GM12878 (cell line): ENCODE measurements around the gene CBFA2T3. TPM values are rescaled to one million over a fixed set of nuclear protein-coding genes. Genes with fewer than 3 reads are reported as not detected.

ENCODE experiments used
- ATAC-seq: fragments of 200-7000 bp; cut with Tn5 transposase; 3 replicates; pipeline ENCODE4 v1.9.1; 2020; ENCODE audit warnings: mild to moderate bottlenecking, moderate library complexity
- BruUV-seq: library from RNA; stranded (reverse); fragments of 400-500 nt; replicated peaks from 2 replicates; lab custom pipeline; 2021; lab: Mats Ljungman, UMichigan
- CTCF ChIA-PET: fragments of 300-600 bp; sonication (Branson Sonifier 250); formaldehyde crosslinking; extraction: SDS; loops from one replicate; lab custom pipeline; 2021; ENCODE audit warnings: inconsistent platforms; lab: Yijun Ruan, JAX
- POLR2A ChIA-PET: fragments of 350-600 bp; formaldehyde crosslinking; extraction: SDS; loops from one replicate; lab custom pipeline; 2021; ENCODE audit warnings: inconsistent platforms; lab: Charles Lee
- RAD21 ChIA-PET: fragments of 300-600 bp; sonication (Branson Sonifier 250); formaldehyde crosslinking; loops from one replicate; lab custom pipeline; 2023; ENCODE audit warnings: antibody characterized with exemption; ENCODE audit not compliant: unreplicated experiment; lab: Charles Lee
- SMC1A ChIA-PET: fragments of 300-600 bp; sonication (Branson Sonifier 250); formaldehyde crosslinking; loops from one replicate; lab custom pipeline; 2023; ENCODE audit not compliant: unreplicated experiment, uncharacterized antibody; lab: Charles Lee
- DNase-seq: peaks from one replicate; pipeline ENCODE4 v3.0.0-alpha.2; 2011; ENCODE audit warnings: low read depth, low spot score
- FAIRE-seq: peaks from 3 replicates; lab custom pipeline; 2011; peaks lifted over from hg19 to GRCh38; lab: Jason Lieb, UNC
- H2AFZ ChIP-seq: 2 replicates; pipeline ENCODE4 v1.6.0; 2011; ENCODE audit warnings: low read depth, low read length, control low read depth; ENCODE audit not compliant: control insufficient read depth
- H3K27ac ChIP-seq: 2 replicates; pipeline ENCODE4 v1.5.1; 2011; ENCODE audit warnings: control low read depth; ENCODE audit not compliant: control insufficient read depth, insufficient read depth
- H3K27me3 ChIP-seq, 2 experiments: replicated peaks in 1 of 2; 2 replicates each; pipeline versions ENCODE4 v1.6.0 to v1.6.1; 2011; ENCODE audit warnings: low read length in 1 of 2; ENCODE audit not compliant: control insufficient read depth in 2 of 2, insufficient read depth in 2 of 2
- H3K36me3 ChIP-seq, 2 experiments: 2 replicates each; pipeline ENCODE4 v1.5.1; 2011; ENCODE audit warnings: low read length in 1 of 2; ENCODE audit not compliant: control insufficient read depth in 2 of 2, insufficient read depth in 2 of 2
- H3K4me1 ChIP-seq: 2 replicates; pipeline ENCODE4 v1.6.1; 2011; ENCODE audit warnings: mild to moderate bottlenecking, low read length, moderate library complexity, mixed read lengths; ENCODE audit not compliant: control insufficient read depth, insufficient read depth
- H3K4me2 ChIP-seq: 2 replicates; pipeline ENCODE4 v1.6.0; 2011; ENCODE audit warnings: control low read depth; ENCODE audit not compliant: control insufficient read depth, insufficient read depth
- H3K4me3 ChIP-seq: fragments of 200-600 bp; sonication (generic); 2 replicates; pipeline ENCODE4 v1.5.1; 2016
- H3K79me2 ChIP-seq: 2 replicates; pipeline ENCODE4 v1.6.0; 2011; ENCODE audit warnings: low read length; ENCODE audit not compliant: control insufficient read depth, insufficient read depth
- H3K9ac ChIP-seq: 2 replicates; pipeline ENCODE4 v1.8.0; 2011; ENCODE audit warnings: low read length, control low read depth, mixed read lengths; ENCODE audit not compliant: control insufficient read depth, insufficient read depth
- H3K9me3 ChIP-seq: replicated peaks from 3 replicates; pipeline ENCODE4 v1.5.1; 2011; ENCODE audit warnings: mild to moderate bottlenecking, low read length; ENCODE audit not compliant: control insufficient read depth, insufficient read depth
- H4K20me1 ChIP-seq: 2 replicates; pipeline ENCODE4 v1.6.0; 2011; ENCODE audit not compliant: control insufficient read depth, insufficient read depth
- EGR1 ChIP-seq, 2 experiments: IDR thresholded peaks; 1 replicate in 1 of 2; 2 replicates in 1 of 2; pipeline ENCODE4 v1.6.1; 2011 to 2012; ENCODE audit warnings: low read depth in 2 of 2, low read length in 2 of 2, borderline replicate concordance in 1 of 2, mild to moderate bottlenecking in 1 of 2, moderate library complexity in 1 of 2
- TCF3 ChIP-seq: IDR thresholded peaks from 2 replicates; pipeline ENCODE4 v1.6.1; 2012; ENCODE audit warnings: low read depth, mild to moderate bottlenecking, low read length, borderline replicate concordance; ENCODE audit not compliant: insufficient read depth
- WGBS: methylation state at CpG from one replicate; pipeline ENCODE4 v1.1.6; 2016; ENCODE audit warnings: low lambda C conversion rate; ENCODE audit not compliant: insufficient replicate concordance, insufficient coverage; ENCODE audit errors: missing lambda C conversion rate; 5-methylcytosine and 5-hydroxymethylcytosine counted together
- in situ Hi-C: fragments of 300-500 bp; cut with MboI; formaldehyde crosslinking; loops from 9 replicates; pipeline ENCODE4 v1.14.3; 2018; ENCODE audit warnings: mixed read lengths
- intact Hi-C: fragments of 100-400 bp; cut with micrococcal nuclease; formaldehyde crosslinking; loops from one replicate; pipeline ENCODE4 v1.14.2; 2022; ENCODE audit not compliant: unreplicated experiment
- polyA plus RNA-seq, 11 experiments: library from polyadenylated mRNA; depleted of rRNA in 4 of 11; unstranded in 6 of 11; stranded (reverse) in 5 of 11; fragments of >200 nt; fragmentation: Nextera tagmentation in 4 of 11; fragmentation: Illumina TruSeq in 1 of 11; extraction: Ambion mirVana in 4 of 11; extraction: Trizol in 1 of 11; gene quantifications; 1 replicate in 1 of 11; 2 replicates in 10 of 11; pipeline versions ENCODE4 v1.2.1 to v1.2.3, GENCODE V29; 2011 to 2016; ENCODE audit warnings: inconsistent platforms in 2 of 11, missing spikeins in 2 of 11, low read depth in 1 of 11
- total RNA-seq, 4 experiments: library from RNA; depleted of rRNA in 3 of 4; stranded (reverse); fragments of >200 nt in 3 of 4; fragmentation: Illumina TruSeq in 1 of 4; extraction: Trizol in 1 of 4; gene quantifications; 2 replicates each; pipeline versions ENCODE4 v1.2.1 to v1.2.3, GENCODE V29; 2013 to 2021
- TF ChIP-seq, protein P1 (sequence below): fragments of 450-650 bp; IDR thresholded peaks from 2 replicates; pipeline ENCODE4 v1.6.1; 2016; ENCODE audit warnings: mild to moderate bottlenecking, moderate library complexity, borderline replicate concordance
- TF ChIP-seq, protein P2 (sequence below): IDR thresholded peaks from 2 replicates; pipeline ENCODE4 v1.6.1; 2011; ENCODE audit warnings: low read depth, mild to moderate bottlenecking, low read length, moderate library complexity, borderline replicate concordance; ENCODE audit errors: extremely low read depth

The CBFA2T3 gene
- total and polyA plus RNA-seq, 10 of the 15 experiments (the other 5 are each of a cell fraction or from before 2014, with no cell fraction given), result 0.69 to 42.6 (median 4.5) TPM

DNA sequence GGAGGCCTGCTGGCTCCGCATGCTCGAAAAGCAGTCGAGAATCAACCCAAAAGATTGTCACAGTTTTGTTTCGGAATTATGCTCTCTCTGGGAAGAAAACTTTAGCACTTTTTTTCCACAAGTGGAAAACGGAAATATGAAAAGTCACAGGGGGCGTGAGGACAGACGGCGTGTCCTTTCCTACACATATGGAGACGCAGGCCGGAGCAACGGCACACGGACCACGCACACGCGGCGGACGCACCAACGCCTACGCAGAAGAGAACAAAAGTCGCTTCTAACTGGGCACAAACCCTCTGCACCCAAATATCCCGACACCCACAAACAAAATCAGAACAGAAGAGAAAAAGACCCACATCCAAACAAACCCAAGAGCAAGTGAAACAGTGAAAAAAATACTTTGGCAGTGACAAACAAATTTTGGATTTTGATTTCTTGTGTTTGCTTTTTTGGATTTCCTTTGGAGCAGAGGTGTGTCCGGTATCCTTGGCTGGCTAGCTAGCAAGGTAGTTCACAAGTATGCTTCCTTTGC lies 101.2 kb downstream of the CBFA2T3 start (continued):
- TF ChIP-seq, protein P1, sequence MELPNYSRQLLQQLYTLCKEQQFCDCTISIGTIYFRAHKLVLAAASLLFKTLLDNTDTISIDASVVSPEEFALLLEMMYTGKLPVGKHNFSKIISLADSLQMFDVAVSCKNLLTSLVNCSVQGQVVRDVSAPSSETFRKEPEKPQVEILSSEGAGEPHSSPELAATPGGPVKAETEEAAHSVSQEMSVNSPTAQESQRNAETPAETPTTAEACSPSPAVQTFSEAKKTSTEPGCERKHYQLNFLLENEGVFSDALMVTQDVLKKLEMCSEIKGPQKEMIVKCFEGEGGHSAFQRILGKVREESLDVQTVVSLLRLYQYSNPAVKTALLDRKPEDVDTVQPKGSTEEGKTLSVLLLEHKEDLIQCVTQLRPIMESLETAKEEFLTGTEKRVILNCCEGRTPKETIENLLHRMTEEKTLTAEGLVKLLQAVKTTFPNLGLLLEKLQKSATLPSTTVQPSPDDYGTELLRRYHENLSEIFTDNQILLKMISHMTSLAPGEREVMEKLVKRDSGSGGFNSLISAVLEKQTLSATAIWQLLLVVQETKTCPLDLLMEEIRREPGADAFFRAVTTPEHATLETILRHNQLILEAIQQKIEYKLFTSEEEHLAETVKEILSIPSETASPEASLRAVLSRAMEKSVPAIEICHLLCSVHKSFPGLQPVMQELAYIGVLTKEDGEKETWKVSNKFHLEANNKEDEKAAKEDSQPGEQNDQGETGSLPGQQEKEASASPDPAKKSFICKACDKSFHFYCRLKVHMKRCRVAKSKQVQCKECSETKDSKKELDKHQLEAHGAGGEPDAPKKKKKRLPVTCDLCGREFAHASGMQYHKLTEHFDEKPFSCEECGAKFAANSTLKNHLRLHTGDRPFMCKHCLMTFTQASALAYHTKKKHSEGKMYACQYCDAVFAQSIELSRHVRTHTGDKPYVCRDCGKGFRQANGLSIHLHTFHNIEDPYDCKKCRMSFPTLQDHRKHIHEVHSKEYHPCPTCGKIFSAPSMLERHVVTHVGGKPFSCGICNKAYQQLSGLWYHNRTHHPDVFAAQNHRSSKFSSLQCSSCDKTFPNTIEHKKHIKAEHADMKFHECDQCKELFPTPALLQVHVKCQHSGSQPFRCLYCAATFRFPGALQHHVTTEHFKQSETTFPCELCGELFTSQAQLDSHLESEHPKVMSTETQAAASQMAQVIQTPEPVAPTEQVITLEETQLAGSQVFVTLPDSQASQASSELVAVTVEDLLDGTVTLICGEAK, result no peak

DNA sequence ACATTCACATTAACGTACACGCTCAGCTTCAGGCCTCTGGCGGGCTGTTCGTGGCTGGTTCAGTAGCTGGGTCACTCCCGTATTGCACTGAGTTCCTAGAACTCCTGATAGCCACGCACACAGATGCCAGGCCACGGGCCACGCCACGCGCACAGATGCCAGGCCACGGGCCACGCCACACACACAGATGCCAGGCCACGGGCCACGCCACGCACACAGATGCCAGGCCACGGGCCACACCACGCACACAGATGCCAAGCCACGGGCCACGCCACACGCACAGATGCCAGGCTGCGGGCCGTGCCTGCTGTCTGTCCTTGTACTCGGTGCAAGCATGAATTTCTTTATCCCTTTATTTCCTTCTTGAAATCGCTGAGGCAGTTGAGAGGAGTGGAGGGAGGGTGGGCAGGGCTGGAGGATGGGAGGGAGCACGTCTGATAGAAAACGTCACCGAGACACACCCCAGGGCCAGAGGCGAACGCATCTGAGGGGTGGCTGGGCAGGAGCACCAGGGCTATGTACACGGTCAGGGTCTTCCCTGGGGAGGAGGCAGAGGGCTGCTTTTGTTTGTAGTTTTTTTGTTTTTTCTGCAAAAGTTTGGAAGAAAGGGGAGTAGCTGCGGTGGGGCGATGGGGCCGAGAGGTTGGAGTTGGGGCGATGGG lies 101.9 kb downstream of the CBFA2T3 start:
- ChIA-PET RAD21 (no interaction called here), SMC1A (no interaction called here)
- intact Hi-C loops, result no loop called here
- no peaks in the 10 kb centered on the region for H3K9me3 ChIP-seq
- TF ChIP-seq, protein P2, sequence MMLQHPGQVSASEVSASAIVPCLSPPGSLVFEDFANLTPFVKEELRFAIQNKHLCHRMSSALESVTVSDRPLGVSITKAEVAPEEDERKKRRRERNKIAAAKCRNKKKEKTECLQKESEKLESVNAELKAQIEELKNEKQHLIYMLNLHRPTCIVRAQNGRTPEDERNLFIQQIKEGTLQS, result no peak
- peak in 1 of 2 experiments; percentile 73; a peak in 2 of 3 replicates for TF ChIP-seq EGR1 (IDR thresholded peaks at IDR 0.05; ENCODE audit: borderline replicate concordance in 1 of 2, low read depth in 2 of 2, low read length in 2 of 2)
- 0 out of 2 replicates have a peak, but pooled peaks have one; percentile 38 for TF ChIP-seq TCF3
- TF ChIP-seq, all 136 proteins: peak for 2
- peaks cover 4 to 6% of the 10 kb centered on the region in 2 experiments for H3K27me3 ChIP-seq
- H3K4me3 ChIP-seq, result no peak overlapping the region
- no peaks in the 10 kb centered on the region; a peak in 1 of 4 replicates for H3K36me3 ChIP-seq
- no peaks in the 10 kb centered on the region for H3K79me2 ChIP-seq
- no peak for ATAC-seq
- no peaks in the 10 kb centered on the region for H4K20me1 ChIP-seq
- H3K27ac ChIP-seq, result no peak overlapping the region
- no peak overlapping the region for H3K9ac ChIP-seq
- H3K4me1 ChIP-seq, result no peaks in the 10 kb centered on the region; the same call in 1 of the 2 replicates
- CTCF ChIA-PET, result interaction anchor here (0.7 kb wide), 1 partner anchor 292 kb away, joined by 3 read pairs; no protein-coding TSS in a partner anchor
- WGBS, result 98% methylated on average over 32 of the region's 34 CpGs
- no TSS peak for BruUV-seq
- no peak for FAIRE-seq
- DNase-seq, result no peak
- POLR2A ChIA-PET, result no interaction called here
- in situ Hi-C loops, result no loop called here
- no peak overlapping the region for H2AFZ ChIP-seq
- H3K4me2 ChIP-seq, result no peak overlapping the region
